ENCODE data around the gene GPR107.

GRCh38 chr9:130174920-130175321 is 121.2 kb downstream of the GPR107 start:
- peak in 1 of 2 donors; percentile 39 for TF ChIP-seq POLR2A (IDR thresholded peaks at IDR 0.05)
- peak in 1 of 4 experiments; percentile 16 for TF ChIP-seq CTCF (IDR thresholded peaks at IDR 0.05)
